ENCODE results near the gene KPNA1. TPM values are rescaled to one million over a fixed set of nuclear protein-coding genes. Genes with fewer than 3 reads are reported as not detected.
"Not testable (repeated sequence)": the region's sequence is repeated elsewhere in the genome, so short reads cannot be mapped to it uniquely, and the experiment has no call there.

Gene KPNA1
- total RNA-seq, 1 experiment from 2014 or later, result 118 TPM

GRCh38 chr3:122510878-122511535 is 3.7 kb downstream of the KPNA1 start:
- BruUV-seq (replicated peaks), result no TSS peak
- Histone ChIP-seq H3K36me3 (ENCODE audit: control insufficient read depth, insufficient read depth, low read length) (no peaks in the 10 kb centered on the region; the same call in 1 of the 2 replicates), H3K4me3 (ENCODE audit: low read depth in 2 of 2, low read length in 2 of 2) (no peak overlapping the region), H3K27me3 (ENCODE audit: control insufficient read depth, insufficient read depth, low read length) (no peaks in the 10 kb centered on the region), H3K27ac (ENCODE audit: low read length) (no peak overlapping the region), H3K9me3 (ENCODE audit: control insufficient read depth, insufficient read depth, low read depth, low read length) (no peaks in the 10 kb centered on the region), H3K4me1 (ENCODE audit: control insufficient read depth, insufficient read depth, low read length) (peaks cover 24% of the 10 kb centered on the region)
- ChIA-PET CTCF (no interaction called here), POLR2A (no interaction called here)
- DNase-seq (ENCODE audit: low read depth, low spot score) (no peak), ATAC-seq (no peak)
- TF ChIP-seq TCF7L2 (IDR thresholded peaks at IDR 0.05; ENCODE audit: low read depth, low read length) (no peak), CTCF (IDR thresholded peaks at IDR 0.05) (no peak), SIN3A (IDR thresholded peaks at IDR 0.05; ENCODE audit: borderline replicate concordance, insufficient read depth, low read depth, low read length) (no peak), POLR2AphosphoS5 (IDR thresholded peaks at IDR 0.05; ENCODE audit: low read depth, low read length) (no peak), REST (IDR thresholded peaks at IDR 0.05; ENCODE audit: insufficient read depth in 1 of 2, low read depth in 2 of 2, low read length in 1 of 2) (no peak)
- in situ Hi-C loops (cut with HindIII; ENCODE audit: low pct_unique_long_range_greater_than_20kb, low sequenced_read_pairs) (no loop called here), intact Hi-C loops (cut with micrococcal nuclease; ENCODE audit: unreplicated experiment) (no loop called here)

GRCh38 chr3:122508944-122509343 is 5.8 kb downstream of the KPNA1 start:
- CTCF ChIA-PET; DNase-seq (ENCODE audit: low read depth, low spot score); POLR2A ChIA-PET; ATAC-seq; BruUV-seq (replicated peaks); in situ Hi-C loops (cut with HindIII; ENCODE audit: low pct_unique_long_range_greater_than_20kb, low sequenced_read_pairs); intact Hi-C loops (cut with micrococcal nuclease; ENCODE audit: unreplicated experiment); H3K27me3 ChIP-seq (ENCODE audit: control insufficient read depth, insufficient read depth, low read length); H3K4me3 ChIP-seq (ENCODE audit: low read depth in 2 of 2, low read length in 2 of 2); H3K27ac ChIP-seq (ENCODE audit: low read length); H3K9me3 ChIP-seq (ENCODE audit: control insufficient read depth, insufficient read depth, low read depth, low read length); H3K36me3 ChIP-seq (ENCODE audit: control insufficient read depth, insufficient read depth, low read length): not testable (repeated sequence)
- peaks cover 24% of the 10 kb centered on the region for H3K4me1 ChIP-seq (ENCODE audit: control insufficient read depth, insufficient read depth, low read length)

- in situ Hi-C loops (cut with HindIII; ENCODE audit: low pct_unique_long_range_greater_than_20kb, low sequenced_read_pairs), result no loop called here
- Histone ChIP-seq H3K27ac (ENCODE audit: low read length) (no peak overlapping the region), H3K4me3 (ENCODE audit: low read depth in 2 of 2, low read length in 2 of 2) (no peak overlapping the region), H3K9me3 (ENCODE audit: control insufficient read depth, insufficient read depth, low read depth, low read length) (no peaks in the 10 kb centered on the region), H3K4me1 (ENCODE audit: control insufficient read depth, insufficient read depth, low read length) (peaks cover 22% of the 10 kb centered on the region), H3K36me3 (ENCODE audit: control insufficient read depth, insufficient read depth, low read length) (no peaks in the 10 kb centered on the region; the same call in 1 of the 2 replicates), H3K27me3 (ENCODE audit: control insufficient read depth, insufficient read depth, low read length) (no peaks in the 10 kb centered on the region)
- ChIA-PET POLR2A (no interaction called here), CTCF (no interaction called here)
- ATAC-seq (no peak), DNase-seq (ENCODE audit: low read depth, low spot score) (no peak)
- TF ChIP-seq SIN3A (IDR thresholded peaks at IDR 0.05; ENCODE audit: borderline replicate concordance, insufficient read depth, low read depth, low read length), result no peak
- intact Hi-C loops (cut with micrococcal nuclease; ENCODE audit: unreplicated experiment), result no loop called here
- BruUV-seq (replicated peaks), result no TSS peak
Observed at GRCh38 chr3:122508135-122508914, 6.4 kb downstream of the KPNA1 start.

Measured in Panc1 (cell line).